ENCODE measurements around the gene NRDC. TPM values are rescaled to one million over a fixed set of nuclear protein-coding genes. Genes with fewer than 3 reads are reported as not detected.

Gene NRDC
- total and polyA plus RNA-seq, 9 of the 15 experiments (the other 6 are each of a cell fraction or from before 2014, with no cell fraction given) = 102 to 371 (median 201) TPM

GRCh38 chr1:51870603-51871350 is 7.8 kb downstream of the NRDC start:
- Histone ChIP-seq H4K20me1 (replicated peaks; ENCODE audit: control insufficient read depth, insufficient read depth, low read length) (peaks cover 12% of the 10 kb centered on the region; the same call in 1 of the 2 replicates), H3K9me3 (replicated peaks; ENCODE audit: control insufficient read depth, insufficient read depth, low read depth, low read length) (no peaks in the 10 kb centered on the region), H2AFZ (ENCODE audit: low read depth, low read length) (no peak overlapping the region), H3K27me3 (ENCODE audit: control insufficient read depth in 2 of 2, insufficient read depth in 2 of 2, low read length in 2 of 2) (no peaks in the 10 kb centered on the region), H3K9ac (ENCODE audit: insufficient read depth in 1 of 2, low read depth in 2 of 2, low read length in 2 of 2) (no peak overlapping the region), H3K4me2 (ENCODE audit: insufficient read depth, low read length) (no peak overlapping the region), H3K27ac (ENCODE audit: extremely low read depth, low read depth, low read length) (no peak overlapping the region), H3K36me3 (ENCODE audit: control insufficient read depth, insufficient read depth, low read length) (peaks cover 36% of the 10 kb centered on the region), H3K79me2 (ENCODE audit: control insufficient read depth, insufficient read depth, low read length) (peaks cover 100% of the 10 kb centered on the region), H3K9me1 (ENCODE audit: control insufficient read depth, insufficient read depth, low read length) (no peaks in the 10 kb centered on the region), H3K4me1 (replicated peaks in 1 of 2; ENCODE audit: control insufficient read depth in 2 of 2, insufficient read depth in 2 of 2, low read length in 2 of 2) (peaks cover 29 to 44% of the 10 kb centered on the region in 2 experiments; a peak in 4 of 5 replicates), H3K4me3 (no peak overlapping the region)
- DNase-seq (ENCODE audit: extremely low read depth in 1 of 4, low spot score in 3 of 4) (no peak), FAIRE-seq (no peak), ATAC-seq (no peak)
- in situ Hi-C loops (cut with MboI) (no loop called here), intact Hi-C loops (cut with micrococcal nuclease) (no loop called here)
- POLR2A ChIA-PET = interaction anchor here (0.6 to 1.6 kb wide), 7 partner anchors 9 to 506 kb away, joined by 3 to 6 read pairs (median 4); no protein-coding TSS in a partner anchor
- WGBS (ENCODE audit: insufficient coverage, low coverage, missing lambda C conversion rate) = 63% methylated on average over 7 of the region's 7 CpGs
- CTCF ChIA-PET (ENCODE audit: low intra/inter-chr PET ratio) = interaction anchor here (0.7 kb wide), 1 partner anchor 1224 kb away, joined by 3 read pairs; no protein-coding TSS in a partner anchor
- no TSS peak for BruUV-seq (replicated peaks)
- TF ChIP-seq GATAD2B (IDR thresholded peaks at IDR 0.05; ENCODE audit: borderline replicate concordance) (peak; percentile 44; the same call in 1 of the 2 replicates), GATA2 (CRISPR knock-in tag; IDR thresholded peaks at IDR 0.05) (no peak), ZBTB2 (IDR thresholded peaks at IDR 0.05) (peak; percentile 35; the same call in 1 of the 2 replicates), CEBPB (tag; IDR thresholded peaks at IDR 0.05) (peak; percentile 54; the same call in 1 of the 2 replicates), YY1 (IDR thresholded peaks at IDR 0.05; ENCODE audit: borderline replicate concordance in 1 of 3, control insufficient read depth in 1 of 3, extremely low read depth in 1 of 3, insufficient read depth in 3 of 3, insufficient read length in 1 of 3, insufficient replicate concordance in 2 of 3, low read depth in 1 of 3, low read length in 2 of 3) (no peak), MCM7 (IDR thresholded peaks at IDR 0.05) (peak in 1 of 2 experiments; percentile 99; a peak in 2 of 4 replicates), CXXC5 (CRISPR knock-in tag; IDR thresholded peaks at IDR 0.05) (no peak), MCM2 (IDR thresholded peaks at IDR 0.05; ENCODE audit: low read depth) (no peak), CGGBP1 (CRISPR knock-in tag; IDR thresholded peaks at IDR 0.05) (no peak), ATF3 (IDR thresholded peaks at IDR 0.05) (peak; percentile 66; the same call in 1 of the 2 replicates), ATF3 (CRISPR knock-in tag; conservative IDR thresholded peaks at IDR 0.05) (no peak), ZNF354B (CRISPR knock-in tag; IDR thresholded peaks at IDR 0.05) (no peak), TARDBP (IDR thresholded peaks at IDR 0.05) (no peak), SUPT5H (IDR thresholded peaks at IDR 0.05) (0 out of 2 replicates have a peak, but pooled peaks have one; percentile 43), SMAD2 (IDR thresholded peaks at IDR 0.05; ENCODE audit: low read depth, low read length) (no peak), ZFP91 (CRISPR knock-in tag; IDR thresholded peaks at IDR 0.05) (peak; percentile 61; the same call in 1 of the 2 replicates), ZNF780A (CRISPR knock-in tag; IDR thresholded peaks at IDR 0.05) (no peak), ZNF583 (CRISPR knock-in tag; IDR thresholded peaks at IDR 0.05) (no peak)
